Brain microvascular endothelial cell (primary cell): Measurements from ENCODE around the gene RAB15.

ENCODE experiments used
- DNase-seq: peaks from one replicate; pipeline ENCODE4 v3.0.0-alpha.2; 2020
- H3K27ac ChIP-seq: fragments of 250-450 bp; sonication (Bioruptor Pico); 2 replicates; pipeline ENCODE4 v1.5.1; 2020; ENCODE audit warnings: mild to moderate bottlenecking, moderate library complexity
- H3K27me3 ChIP-seq: fragments of 250-450 bp; sonication (Bioruptor Pico); replicated peaks from 2 replicates; pipeline ENCODE4 v1.5.1; 2020; ENCODE audit warnings: mild to moderate bottlenecking
- H3K36me3 ChIP-seq: fragments of 250-450 bp; sonication (Bioruptor Pico); replicated peaks from 2 replicates; pipeline ENCODE4 v1.5.1; 2020; ENCODE audit warnings: mild to moderate bottlenecking
- H3K4me3 ChIP-seq: 2 replicates; pipeline ENCODE4 v1.5.1; 2011; ENCODE audit warnings: low read depth, mild to moderate bottlenecking, control low read depth, low read length, moderate library complexity
- CTCF ChIP-seq: IDR thresholded peaks from 2 replicates; pipeline ENCODE4 v1.5.1; 2011; ENCODE audit warnings: low read depth, mild to moderate bottlenecking, moderate library complexity, low read length, control low read depth, inconsistent platforms; ENCODE audit errors: missing control alignments
- in situ Hi-C: cut with HindIII; loops from 2 replicates; pipeline ENCODE4 v1.10.0; 2017; ENCODE audit warnings: low sequenced_read_pairs, low pct_ligation_motif_present

RAB15 gene

DNA sequence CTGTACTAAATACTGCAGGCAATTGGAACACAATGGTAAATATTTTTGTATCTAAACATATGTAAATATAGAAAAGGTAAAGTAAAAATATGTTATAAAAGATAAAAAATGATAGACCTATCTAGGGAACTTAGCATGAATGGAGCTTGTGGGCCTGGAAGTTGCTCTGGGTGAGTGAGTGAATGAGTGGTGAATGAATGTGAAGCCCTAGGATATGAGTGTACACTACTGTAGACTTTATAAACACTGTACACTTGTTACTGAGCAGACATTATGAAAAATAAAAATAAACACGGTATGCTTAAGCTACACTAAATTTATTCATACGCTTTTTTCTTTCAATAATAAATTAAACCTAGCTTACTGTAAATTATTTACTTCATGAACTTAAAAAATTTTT, 22.4 kb upstream of the RAB15 start:
- H3K4me3 ChIP-seq, result no peak overlapping the region
- no peak overlapping the region for H3K27ac ChIP-seq
- H3K36me3 ChIP-seq, result no peaks in the 10 kb centered on the region
- TF ChIP-seq CTCF, result no peak
- H3K27me3 ChIP-seq, result no peaks in the 10 kb centered on the region
- no peak for DNase-seq
- in situ Hi-C loops, result no loop called here

DNA sequence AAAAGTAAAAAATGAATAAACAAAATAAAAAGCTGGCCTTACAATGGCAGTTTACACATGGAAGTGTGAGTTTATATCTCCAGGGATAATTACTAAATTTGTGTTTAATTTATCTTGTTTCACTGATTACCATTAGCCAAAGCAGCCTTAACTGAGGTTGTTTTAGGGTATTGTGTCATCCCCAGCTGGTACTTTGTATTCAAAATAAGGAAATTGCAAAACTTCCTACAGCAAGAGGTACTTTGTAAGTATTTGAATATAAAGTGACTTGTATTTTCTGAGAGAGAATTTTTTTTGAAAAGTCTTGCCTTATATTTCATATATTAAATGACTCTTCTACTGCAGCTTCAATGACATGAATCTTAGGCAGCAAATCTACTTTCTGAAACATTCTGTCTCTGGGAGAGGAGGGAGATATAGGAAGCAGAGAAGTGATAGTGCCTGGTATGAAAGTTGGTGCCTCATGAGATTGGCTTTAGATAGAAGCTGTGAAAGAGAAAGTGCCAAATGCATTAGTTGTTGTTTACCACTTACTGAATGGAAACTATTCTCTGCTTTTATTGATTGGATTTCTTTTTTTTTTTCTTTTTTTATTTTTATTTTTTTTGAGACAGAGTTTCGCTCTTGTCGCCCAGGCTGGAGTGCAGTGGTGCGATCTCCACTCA, 21.3 kb upstream of the RAB15 start:
- Histone ChIP-seq H3K27ac (no peak overlapping the region), H3K36me3 (no peaks in the 10 kb centered on the region), H3K27me3 (no peaks in the 10 kb centered on the region), H3K4me3 (no peak overlapping the region)
- TF ChIP-seq CTCF, result no peak
- no peak for DNase-seq
- in situ Hi-C loops, result no loop called here

- Histone ChIP-seq H3K4me3 (no peak overlapping the region), H3K36me3 (no peaks in the 10 kb centered on the region), H3K27ac (no peak overlapping the region), H3K27me3 (no peaks in the 10 kb centered on the region)
- DNase-seq, result no peak
- no peak for TF ChIP-seq CTCF
- in situ Hi-C loops, result no loop called here
These were observed 20.3 kb upstream of the RAB15 start for GRCh38 chr14:64992328-64992885.

GRCh38 chr14:64990939-64991338, 18.8 kb upstream of the RAB15 start:
- H3K27ac ChIP-seq, result no peak overlapping the region
- no peak for DNase-seq
- H3K4me3 ChIP-seq, result no peak overlapping the region
- in situ Hi-C loops, result no loop called here
- no peaks in the 10 kb centered on the region for H3K27me3 ChIP-seq
- TF ChIP-seq CTCF, result no peak
- no peaks in the 10 kb centered on the region for H3K36me3 ChIP-seq

- no peak overlapping the region for H3K27ac ChIP-seq
- in situ Hi-C loops, result no loop called here
These were observed 18.2 kb upstream of the RAB15 start for GRCh38 chr14:64990296-64990695.

More at GRCh38 chr14:64990296-64990695, 18.2 kb upstream of the RAB15 start:
- H3K27me3 ChIP-seq, result no peaks in the 10 kb centered on the region
- TF ChIP-seq CTCF, result no peak
- H3K36me3 ChIP-seq, result no peaks in the 10 kb centered on the region
- DNase-seq, result no peak
- H3K4me3 ChIP-seq, result no peak overlapping the region
